GM21381 (cell line): Measurements from ENCODE around the gene FXYD4.
"Not testable (repeated sequence)": the region's sequence is repeated elsewhere in the genome, so short reads cannot be mapped to it uniquely, and the experiment has no call there.

Experiments
- ATAC-seq: cut with Tn5 transposase; IDR thresholded peaks from one replicate; pipeline ENCODE4 v1.9.1; 2021; ENCODE audit warnings: mild to moderate bottlenecking, moderate library complexity; ENCODE audit not compliant: unreplicated experiment

Gene FXYD4

GRCh38 chr10:43374194-43374593 lies 2.8 kb downstream of the FXYD4 start:
- no peak for ATAC-seq

GRCh38 chr10:43375401-43376020 lies 4.1 kb downstream of the FXYD4 start:
- ATAC-seq, result no peak

DNA sequence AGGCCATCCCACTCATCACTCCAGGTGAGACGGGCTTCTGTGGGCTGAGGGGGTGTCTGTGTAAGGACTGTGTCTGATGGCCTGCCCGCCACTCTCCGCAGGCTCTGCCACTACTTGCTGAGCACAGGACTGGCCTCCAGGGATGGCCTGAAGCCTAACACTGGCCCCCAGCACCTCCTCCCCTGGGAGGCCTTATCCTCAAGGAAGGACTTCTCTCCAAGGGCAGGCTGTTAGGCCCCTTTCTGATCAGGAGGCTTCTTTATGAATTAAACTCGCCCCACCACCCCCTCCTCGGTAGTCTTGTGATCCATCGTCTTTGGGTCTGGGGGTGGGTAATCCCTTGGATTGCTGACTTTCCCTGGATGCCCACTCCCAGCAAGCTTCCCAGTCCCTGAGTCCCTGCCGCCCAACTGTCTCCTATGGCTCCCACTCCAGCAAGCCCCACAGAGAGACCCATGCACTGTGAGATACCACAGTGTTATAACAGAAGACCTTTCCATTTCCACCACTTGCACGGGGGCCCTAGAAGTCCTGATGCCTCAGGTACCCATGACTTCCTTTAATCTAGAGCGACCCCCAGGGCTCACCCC lies 4.7 kb downstream of the FXYD4 start:
- no peak for ATAC-seq

GRCh38 chr10:43376828-43377423 lies 5.5 kb downstream of the FXYD4 start:
- no peak for ATAC-seq

DNA sequence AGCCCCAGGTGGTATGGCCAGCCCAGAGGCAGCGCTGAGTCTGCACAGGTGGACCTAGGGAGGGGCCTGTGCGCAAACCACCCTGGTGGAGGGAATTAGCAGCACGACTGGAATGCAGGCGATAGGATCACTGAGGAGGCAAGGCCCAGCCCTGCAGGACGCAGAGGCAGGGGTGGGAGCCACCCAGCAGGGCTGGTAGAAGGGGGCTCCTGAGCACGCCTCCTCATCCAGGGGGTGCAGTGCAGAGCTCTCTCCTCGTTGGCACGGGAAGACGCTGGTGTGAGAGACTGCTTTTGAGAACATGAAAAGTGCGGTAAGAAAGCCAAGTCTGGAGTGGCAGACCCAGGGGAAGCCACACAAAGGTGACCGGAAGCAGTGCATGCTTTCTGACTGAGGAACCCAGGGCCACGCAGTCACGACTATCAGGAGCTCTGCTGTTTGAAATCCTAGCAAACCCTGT lies 6.0 kb downstream of the FXYD4 start:
- no peak for ATAC-seq

DNA sequence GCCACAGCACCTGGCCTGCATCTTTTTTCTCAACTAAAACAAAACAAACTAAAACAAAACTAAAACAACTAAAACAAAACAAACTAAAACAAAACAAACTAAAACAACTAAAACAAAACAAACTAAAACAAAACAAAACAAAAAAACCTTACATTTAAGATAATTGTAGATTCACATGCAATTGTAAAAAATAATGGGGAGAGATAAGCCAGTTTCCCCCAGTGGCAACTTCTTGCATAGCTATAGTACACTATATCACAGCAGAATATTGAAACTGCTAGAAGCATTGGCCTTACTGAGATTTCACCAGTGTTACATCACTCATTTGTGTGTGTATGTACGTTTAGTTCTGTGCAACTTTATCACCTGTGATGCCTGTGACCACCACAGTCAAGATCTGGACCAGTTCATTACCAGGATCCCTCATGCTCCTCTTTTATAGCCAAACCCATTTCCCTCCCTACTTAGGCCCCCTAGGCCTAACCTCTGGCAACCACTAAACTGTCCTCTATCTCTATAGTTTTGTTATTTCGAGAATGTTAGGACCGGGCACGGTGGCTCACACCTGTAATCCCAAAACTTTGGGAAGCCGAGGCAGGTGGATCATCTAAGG lies 9.3 kb downstream of the FXYD4 start:
- ATAC-seq, result no peak

DNA sequence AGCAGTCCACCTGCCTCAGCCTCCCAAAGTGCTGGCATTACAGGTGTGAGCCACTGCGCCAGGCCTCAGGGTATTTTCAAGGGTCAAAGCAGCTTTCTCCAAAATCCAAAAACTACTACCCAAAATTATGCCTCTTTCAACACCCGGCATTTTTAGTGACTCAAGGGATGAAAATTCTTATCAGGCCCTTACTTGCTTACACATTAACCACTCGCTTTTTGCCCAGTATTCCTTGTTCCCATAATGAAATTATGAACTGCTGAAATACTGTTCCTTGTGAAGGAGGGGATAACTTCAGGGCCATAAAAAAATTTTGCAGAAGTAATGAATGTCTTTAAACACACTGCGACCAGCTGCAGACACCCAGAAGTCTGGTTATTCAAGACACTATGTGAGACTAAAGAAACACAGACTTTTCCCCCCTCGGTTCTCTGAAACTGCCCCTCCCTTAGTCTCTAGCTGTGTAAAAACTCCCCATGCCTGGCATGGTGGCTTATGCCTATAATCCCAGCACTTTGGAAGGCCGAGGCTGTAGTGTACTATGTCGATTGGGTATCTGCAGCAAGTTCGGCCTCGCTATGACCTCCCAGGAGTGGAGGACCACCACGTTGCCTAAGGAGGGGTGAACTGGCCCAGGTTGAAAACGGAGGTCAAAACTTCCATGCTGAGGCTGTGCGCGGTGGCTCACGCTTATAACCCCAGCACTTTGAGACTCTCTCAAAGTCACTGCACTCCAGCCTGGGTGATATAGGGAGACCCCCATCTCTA lies 12.0 kb downstream of the FXYD4 start:
- no peak for ATAC-seq

DNA sequence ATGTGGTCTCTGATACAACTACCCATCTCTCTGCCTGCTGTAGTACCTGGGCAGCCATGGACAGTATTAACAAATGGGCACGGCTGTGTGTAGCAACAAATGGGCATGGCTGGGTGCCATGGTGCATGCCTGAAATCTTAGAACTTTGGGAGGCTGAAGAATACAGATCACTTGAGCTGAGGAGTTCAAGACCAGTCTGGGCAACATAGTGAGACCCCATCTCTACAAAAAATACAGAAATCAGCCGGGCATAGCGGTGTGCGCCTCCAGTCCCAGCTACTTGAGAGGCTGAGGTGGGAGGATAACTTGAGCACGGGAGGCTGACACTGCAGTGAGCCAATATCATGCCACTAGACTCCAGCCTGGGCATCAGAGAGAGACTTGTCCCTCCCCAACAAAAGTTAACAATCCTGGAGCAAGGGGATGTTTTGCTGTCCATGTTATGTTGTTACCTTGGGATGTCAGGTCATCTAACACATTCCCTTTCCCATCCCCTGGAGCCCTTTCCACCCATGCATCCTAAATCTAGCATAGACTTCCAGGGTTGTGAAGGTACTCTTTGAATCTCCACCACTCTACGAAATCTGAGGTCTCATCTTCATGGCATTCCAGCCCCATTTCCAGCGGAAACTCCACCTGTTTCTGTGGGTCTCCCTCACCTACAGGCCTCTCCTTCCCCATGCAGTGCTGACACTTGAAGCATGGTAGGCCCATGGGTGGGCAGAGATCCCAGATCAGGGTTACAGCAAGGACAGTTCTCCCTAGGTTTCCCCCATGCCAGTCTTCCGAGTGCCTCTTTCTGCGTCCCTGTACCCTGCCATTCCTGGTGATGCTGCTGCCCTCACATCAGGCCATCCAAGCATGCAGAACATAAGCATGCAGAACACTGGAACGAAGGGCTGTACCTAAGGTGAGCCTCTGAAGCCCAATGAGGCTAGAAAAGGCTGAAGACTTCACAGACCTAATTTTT lies 13.1 kb downstream of the FXYD4 start:
- ATAC-seq, result no peak

- no peak for ATAC-seq
Measured at GRCh38 chr10:43385412-43386004, 14.1 kb downstream of the FXYD4 start.

GRCh38 chr10:43386549-43386948 lies 15.1 kb downstream of the FXYD4 start:
- no peak for ATAC-seq

DNA sequence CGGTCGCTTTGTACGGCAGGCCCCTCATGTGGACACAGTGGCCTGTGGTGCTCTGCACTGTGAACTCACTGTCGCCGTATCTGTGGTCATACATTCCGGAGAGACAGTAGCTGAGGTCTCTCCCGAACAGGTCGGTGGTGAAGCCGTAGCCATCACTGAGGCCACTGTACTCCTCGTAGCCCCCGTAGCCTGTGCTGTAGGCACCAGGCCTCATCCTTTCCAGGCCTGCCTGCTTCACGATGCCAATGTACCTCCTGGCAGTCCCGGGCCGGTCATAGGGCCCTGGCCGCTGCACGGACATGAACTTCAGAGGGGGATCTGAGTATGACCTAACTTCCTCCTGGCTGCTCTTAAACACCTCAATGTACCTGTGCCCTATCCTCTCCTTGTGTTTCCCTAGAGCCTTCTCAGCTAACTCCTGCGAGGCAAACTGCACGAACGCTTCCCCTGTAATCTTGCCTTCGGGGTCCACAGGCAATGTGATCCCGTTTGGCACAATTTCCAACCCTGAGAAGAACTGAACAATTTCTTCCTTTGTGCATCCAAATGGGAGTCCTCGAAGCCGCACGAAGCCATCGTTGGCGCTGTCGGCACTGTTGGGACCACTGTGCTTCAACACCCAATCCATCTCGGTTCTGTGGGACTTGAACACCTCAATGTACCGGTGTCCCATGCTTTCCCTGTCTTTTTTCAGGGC lies 15.7 kb downstream of the FXYD4 start:
- no peak for ATAC-seq

- ATAC-seq, result no peak
Measured at GRCh38 chr10:43387678-43388032, 16.2 kb downstream of the FXYD4 start.

DNA sequence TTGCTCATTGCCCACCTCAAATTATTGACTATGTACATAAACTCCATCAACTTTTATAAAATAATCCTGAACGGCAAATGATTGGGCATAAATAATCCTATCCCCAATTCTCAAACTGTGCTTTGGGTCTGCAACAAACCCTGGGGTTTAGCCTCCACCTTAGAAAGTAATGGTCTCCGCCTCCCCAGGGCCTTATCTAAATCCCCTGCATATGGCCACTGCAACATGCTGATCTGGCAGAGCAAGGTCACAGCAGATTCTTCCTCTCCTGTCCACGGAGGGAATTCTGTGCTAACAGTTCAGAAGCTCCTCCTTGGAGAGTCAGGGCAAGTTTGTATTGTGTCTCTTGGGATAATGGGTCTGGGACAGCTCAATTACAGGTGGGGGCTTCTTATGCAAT lies 18.4 kb downstream of the FXYD4 start:
- no peak for ATAC-seq

DNA sequence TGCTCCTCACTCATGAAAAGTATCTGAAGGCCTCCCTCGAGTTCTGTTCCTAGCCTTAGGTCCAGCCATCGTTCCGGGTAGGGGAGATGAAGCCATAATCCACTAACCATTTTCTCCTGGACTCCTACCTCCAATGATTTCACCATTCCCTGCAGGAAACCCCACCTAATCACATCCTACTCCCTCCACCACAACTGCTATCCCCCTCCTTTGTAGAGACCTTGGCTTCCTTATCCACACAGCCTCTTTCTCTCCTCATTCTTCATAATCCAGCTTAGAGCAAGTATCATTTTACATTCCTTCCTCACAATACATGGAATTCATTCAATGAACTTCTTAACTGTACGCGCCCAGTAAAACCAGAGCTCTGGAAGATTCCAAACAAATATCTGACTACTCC lies 18.9 kb downstream of the FXYD4 start:
- no peak for ATAC-seq

GRCh38 chr10:43390759-43391158 lies 19.3 kb downstream of the FXYD4 start:
- ATAC-seq, result no peak

GRCh38 chr10:43391496-43391895 lies 20.1 kb downstream of the FXYD4 start:
- no peak for ATAC-seq

DNA sequence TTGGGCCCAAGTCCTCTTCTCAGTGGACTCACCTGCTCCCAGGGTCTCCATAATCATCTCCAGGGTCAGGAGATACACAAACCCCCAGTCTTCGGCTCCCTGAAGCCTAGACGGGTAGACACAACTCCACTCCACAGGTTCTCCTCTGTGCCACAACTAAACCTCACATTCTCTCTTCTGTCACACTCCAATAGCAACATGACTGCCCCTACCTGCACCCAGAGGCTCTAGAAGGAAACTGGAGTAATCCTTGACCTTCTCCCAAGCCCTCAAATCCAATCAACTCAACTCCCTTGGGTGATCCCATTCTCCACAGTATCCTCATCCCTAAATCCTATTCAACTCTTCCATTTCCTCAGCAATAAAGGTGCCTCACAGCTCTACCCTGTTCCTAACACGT lies 21.3 kb downstream of the FXYD4 start:
- no peak for ATAC-seq

GRCh38 chr10:43393186-43393585 lies 21.8 kb downstream of the FXYD4 start:
- not testable (repeated sequence) for ATAC-seq

- ATAC-seq, result no peak
Measured at GRCh38 chr10:43393606-43394360, 22.3 kb downstream of the FXYD4 start.
